ENCODE measurements around the gene FUT6.

DNA sequence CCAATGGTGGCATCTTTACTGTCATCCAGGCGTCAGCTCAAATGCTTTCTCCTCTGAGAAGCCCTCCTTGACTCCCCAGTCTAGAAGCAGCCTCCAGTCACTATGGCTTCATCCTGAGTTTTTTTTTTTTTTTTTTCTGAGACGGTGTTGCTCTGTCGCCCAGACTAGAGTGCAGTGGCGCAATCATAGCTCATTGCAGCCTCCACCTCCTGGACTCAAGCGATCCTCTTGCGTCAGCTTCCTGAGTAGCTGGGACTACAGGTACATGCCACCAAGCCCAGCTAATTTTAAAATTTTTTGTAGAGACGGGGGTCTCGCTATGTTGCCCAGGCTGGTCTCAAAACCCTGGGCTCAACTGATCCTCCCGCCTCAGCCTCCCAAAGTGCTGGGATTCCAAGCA, 30.4 kb downstream of the FUT6 start:
- TF ChIP-seq CTCF (IDR thresholded peaks at IDR 0.05) (no peak), POLR2A (IDR thresholded peaks at IDR 0.05) (no peak)

All from thyroid gland (tissue), 4 donors.